HG03460 (cell line): Measurements from ENCODE around the gene STAT5B.
"Not testable (repeated sequence)": the region's sequence is repeated elsewhere in the genome, so short reads cannot be mapped to it uniquely, and the experiment has no call there.

ENCODE experiments used
- ATAC-seq: cut with Tn5 transposase; IDR thresholded peaks from one replicate; pipeline ENCODE4 v1.9.1; 2021; ENCODE audit not compliant: unreplicated experiment

Gene STAT5B

DNA sequence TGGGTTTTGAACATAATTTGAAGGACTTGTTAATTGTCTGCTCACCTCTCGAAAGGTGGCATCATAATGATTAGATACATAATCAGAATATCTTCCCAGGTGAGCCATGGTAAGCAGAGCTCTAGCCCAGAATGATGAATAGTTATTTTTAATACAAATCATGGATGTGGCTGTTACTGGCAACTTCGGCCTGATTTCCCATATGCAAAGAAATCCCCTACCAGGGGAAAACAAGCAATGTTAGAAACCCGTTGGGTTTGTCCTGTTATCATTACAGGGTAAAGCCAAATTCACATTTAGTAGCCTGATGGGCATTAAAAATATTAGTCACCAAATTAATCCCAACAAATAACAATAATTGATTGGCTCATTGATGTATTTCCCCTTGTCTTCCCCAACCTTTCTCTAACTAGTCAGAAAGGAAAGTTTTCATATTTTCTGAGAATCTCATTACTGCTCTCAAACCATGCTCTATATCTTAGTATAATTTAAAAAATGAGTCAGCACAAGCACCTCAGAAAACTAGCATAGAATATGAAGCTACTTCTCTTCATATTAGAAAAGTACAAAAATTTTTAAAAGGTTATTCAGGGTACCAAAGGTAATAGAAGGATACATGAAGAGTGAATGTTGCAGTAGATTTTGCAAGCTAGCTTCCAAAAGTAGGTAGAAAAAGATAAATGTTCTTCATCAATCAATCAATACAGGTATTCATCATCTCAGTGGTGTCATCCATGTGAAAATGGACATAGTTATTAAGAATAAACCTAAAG is 5.0 kb downstream of the STAT5B start:
- no peak for ATAC-seq

DNA sequence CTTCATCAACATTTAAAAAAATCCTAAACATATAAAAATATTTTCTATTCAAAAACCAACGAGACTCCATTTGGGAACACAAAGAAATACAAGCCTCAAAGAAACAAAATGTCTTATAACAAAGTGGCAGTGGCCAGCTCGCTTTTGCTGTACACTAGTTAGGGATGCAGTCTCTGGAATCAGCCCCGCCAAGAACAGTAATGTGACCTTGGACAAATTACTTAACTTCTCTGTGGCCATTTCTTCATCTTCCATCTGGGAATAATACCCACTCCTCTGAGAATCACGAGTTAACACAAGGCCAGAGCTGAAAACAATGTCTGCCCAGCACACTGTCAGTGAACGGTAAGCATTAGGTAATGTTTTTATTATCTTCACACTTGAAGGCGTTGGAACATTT is 5.6 kb downstream of the STAT5B start:
- no peak for ATAC-seq

DNA sequence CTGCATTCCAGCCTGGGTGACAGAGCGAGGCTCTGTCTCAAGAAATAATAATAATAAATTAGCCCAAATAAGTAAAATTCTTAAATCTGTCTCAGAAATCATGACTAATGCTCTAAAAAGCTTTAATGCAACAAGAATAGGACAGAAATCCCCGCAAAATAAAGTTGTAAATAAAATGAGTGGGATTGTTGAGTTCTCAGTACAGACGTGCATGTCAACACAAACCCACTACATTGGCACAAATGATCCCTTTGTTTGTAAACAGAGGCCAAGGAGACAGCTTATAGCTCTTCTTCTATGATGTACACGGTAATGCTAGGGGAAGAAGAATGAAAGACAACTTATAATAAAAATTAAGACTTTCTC is 6.0 kb downstream of the STAT5B start:
- no peak for ATAC-seq

DNA sequence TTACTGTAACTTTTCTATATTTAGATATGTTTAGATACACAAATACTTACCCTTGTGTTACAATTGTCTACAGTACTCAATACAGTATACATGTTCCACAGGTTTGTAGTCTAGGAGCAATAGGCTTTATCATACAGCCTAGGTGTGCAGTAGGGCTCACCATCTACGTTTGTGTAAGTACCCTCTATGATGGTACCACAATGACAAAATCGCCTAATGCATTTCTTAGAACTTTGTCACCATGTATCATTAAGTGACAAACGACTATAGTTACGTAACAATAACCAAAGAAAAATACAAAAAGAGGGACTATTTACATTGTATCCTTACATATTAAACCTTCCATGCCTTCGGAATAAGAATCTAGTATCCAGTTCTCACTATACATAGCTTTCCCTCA is 8.0 kb downstream of the STAT5B start:
- ATAC-seq, result no peak

DNA sequence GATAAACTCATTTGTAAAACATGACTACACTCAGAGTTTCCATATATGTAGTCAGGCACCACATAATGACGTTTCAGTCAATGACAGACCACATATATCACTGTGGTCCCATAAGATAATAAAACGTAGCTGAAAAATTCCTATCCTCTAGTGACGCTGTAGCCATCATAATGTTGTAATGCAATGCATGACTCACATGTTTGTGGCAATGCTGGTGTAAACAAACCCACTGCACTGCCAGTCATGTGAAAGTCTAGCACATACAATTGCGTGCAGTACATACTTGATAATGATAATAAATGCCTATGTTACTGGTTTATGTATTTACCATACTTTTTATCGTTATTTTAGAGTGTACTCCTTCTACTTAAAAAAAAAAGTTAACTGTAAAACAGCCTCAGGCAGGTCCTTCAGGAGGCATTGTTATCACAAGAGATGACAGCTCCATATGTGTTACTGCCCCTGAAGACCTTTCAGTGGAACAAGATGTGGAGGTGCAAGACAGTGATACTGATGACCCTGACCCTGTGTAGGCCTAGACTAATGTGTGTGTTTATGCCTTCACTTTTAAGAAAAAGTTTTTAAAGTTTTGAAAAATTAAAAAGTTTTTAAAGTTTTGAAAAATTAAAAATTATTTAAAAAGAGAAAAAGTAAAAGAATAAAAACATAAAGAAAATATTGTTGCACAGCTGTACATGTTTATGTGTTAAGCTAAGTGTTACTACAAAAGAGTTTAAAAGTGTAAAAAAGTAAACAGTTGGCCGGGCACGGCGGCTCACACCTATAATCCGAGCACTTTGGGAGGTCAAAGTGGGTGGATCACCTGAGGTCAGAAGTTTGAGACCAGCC is 9.0 kb downstream of the STAT5B start:
- ATAC-seq, result no peak

DNA sequence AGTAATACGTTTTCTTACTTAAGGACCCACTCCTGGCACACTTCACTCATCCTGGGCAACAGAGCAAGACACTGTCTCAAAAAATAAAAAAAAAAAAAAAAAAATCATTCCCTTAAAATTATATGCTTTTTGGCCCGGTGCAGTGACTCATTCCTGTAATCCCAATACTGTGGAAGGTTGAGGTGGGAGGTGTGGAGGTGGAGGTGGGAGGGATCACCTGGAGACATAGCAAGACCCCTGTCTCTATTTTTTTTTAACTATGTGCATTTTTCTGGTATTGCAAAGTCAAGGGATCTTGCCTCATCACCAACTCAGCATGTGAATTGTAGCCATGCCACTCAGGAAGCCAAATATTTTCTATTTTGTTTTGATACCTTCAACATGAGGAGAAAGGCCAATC is 9.7 kb downstream of the STAT5B start:
- ATAC-seq, result no peak

DNA sequence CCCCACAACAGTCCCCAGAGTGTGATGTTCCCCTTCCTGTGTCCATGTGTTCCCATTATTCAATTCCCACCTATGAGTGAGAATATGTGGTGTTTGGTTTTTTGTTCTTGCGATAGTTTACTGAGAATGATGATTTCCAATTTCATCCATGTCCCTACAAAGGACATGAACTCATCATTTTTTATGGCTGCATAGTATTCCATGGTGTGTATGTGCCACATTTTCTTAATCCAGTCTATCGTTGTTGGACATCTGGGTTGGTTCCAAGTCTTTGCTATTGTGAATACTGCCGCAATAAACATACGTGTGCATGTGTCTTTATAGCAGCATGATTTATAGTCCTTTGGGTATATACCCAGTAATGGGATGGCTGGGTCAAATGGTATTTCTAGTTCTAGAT is 11.8 kb downstream of the STAT5B start:
- ATAC-seq, result not testable (repeated sequence)

DNA sequence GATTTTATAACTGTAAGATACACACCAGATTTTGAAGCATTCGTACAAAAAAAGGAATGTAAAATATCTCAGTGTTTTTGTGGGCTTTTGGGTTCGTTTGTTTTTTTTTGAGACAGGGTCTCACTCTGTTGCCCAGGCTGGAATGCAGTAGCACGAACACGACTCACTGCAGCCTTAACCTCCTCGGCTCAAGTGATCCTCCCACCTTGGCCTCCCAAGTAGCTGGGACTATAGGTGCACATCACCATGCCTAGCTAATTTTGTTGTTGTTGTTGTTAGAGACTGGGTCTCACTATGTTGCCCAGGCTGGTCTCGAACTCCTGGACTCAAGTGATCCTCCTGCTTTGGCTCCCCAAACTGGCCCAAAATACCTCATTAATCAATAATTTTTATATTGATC is 15.9 kb downstream of the STAT5B start:
- no peak for ATAC-seq

DNA sequence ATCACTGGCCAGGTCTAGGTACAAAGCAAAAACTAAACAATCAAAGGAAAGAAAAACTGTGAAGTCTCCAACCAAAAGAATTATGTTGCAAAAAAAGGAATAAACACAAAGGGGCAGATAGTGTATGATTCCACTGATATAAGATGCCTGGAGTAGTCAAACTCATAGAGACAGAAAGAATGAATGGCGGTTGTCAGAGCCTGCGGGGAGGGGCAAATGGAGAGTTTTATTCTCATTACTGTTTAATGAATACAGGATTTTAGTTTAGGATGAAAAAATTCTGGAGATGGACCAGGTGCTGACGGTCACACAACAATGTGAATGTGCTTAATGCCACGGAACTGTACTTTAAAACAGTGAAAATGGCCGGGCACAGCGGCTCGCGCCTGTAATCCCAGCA is 20.7 kb downstream of the STAT5B start:
- ATAC-seq, result no peak

DNA sequence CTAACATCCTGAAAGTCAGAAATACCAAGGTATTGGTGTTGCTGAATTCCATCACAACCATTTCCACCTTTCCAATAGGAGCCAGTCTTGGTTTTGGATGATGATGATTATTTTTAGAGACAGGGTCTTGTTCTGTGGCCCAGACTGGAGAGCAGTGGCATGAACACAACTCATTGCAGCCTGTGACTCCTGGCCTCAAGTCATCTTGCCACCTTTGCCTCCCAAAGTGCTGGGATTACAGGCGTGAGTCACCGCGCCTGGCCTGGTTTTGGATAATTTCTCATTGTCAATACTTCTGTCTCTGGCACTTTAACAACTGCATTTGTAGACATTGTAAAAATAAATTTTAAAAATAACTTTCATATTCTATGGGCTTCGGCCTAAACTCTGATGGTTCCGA is 22.6 kb downstream of the STAT5B start:
- ATAC-seq, result no peak

DNA sequence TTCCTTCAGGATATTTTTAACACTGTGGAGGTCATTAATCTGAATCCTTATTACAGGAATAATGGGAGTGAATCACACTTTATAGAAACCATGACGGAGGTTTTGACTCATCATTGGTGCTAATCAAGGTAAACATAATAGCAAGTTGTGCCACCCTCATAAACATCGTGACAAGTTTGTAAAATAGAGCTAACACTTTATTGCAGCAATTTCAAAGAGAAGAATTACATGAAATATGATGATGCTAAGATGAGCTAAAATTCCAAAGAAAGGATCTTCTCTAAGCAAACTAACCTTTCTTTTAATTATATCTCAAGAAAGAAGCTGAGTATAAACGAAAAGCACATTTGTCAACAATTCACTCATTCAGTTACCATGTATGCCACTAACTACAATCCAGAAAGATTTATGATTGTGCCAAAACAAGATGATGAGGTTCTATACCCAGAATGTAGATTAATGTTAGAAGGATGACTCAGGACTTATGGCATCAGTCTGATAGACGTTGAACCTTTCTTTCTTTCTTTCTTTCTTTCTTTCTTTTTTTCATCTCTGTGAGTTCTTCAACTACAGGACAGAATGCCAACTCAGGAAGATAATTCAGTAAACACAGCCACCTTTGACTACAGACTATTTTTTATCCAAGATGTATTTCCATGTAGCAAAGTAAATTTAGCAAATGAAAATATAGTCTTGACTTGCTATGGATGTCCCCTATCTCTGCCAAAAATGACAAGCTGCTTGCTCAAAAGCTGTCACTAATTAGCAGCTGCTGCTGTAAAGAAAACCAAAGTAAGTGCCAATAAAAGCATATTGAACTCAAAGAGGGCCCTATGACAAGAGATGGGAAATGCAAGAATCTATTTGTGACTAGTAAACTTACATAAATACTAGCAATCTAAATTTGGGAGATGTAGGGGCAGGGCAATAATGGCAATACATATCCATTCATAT is 23.3 kb downstream of the STAT5B start:
- ATAC-seq, result no peak

DNA sequence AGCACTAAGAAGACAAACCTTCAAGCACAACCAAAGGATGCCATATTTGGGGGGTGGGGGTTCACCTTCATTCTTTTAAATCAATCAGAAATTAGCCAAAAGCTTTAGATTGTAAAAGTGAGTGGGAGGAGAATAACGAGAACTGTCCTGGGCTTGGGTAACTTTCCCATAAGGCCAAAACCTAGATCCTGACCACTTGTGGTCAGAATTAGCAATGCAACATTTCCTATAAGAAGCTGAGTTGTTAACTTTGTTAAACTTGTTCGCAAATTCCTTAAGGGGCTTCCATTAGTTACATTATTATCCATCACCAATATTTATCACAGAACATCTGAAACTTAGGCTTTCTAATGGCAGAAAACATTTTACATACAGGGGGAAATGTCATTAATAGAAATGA is 25.1 kb downstream of the STAT5B start:
- ATAC-seq, result no peak

DNA sequence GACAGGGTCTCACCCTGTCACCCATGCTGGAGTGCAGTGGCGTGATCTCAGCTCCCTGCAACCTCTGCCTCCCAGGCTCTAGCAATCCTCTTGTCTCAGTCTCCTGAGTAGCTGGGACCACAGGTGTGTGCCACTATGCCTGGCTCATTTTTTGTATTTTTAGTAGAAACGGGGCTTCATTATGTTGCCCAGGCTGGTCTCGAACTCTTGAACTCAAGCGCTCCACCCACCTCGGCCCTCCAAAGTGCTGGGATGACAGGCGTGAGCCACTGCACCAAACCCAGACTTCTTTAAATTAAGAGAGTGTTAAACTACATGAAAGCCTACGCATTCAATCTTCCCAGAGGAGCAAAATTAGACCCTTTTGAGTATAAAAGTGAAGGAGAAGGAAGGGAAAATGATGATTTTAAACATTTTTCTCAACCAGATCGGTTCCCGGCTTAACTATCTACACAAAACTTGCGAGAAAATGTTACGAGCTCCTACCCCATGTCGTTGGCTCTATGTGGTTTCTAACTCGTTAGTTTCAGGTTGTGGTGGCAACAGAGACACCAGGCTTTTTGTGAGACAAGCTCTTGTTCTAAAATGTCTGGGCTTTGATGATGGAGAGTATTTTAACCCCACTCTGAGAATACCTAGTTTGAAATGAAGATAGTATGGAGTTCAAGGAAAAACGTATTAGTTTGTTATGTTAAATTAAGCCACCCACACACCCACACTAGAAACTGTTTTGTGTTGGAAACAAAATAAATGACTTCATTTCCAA is 26.3 kb downstream of the STAT5B start:
- ATAC-seq, result no peak

DNA sequence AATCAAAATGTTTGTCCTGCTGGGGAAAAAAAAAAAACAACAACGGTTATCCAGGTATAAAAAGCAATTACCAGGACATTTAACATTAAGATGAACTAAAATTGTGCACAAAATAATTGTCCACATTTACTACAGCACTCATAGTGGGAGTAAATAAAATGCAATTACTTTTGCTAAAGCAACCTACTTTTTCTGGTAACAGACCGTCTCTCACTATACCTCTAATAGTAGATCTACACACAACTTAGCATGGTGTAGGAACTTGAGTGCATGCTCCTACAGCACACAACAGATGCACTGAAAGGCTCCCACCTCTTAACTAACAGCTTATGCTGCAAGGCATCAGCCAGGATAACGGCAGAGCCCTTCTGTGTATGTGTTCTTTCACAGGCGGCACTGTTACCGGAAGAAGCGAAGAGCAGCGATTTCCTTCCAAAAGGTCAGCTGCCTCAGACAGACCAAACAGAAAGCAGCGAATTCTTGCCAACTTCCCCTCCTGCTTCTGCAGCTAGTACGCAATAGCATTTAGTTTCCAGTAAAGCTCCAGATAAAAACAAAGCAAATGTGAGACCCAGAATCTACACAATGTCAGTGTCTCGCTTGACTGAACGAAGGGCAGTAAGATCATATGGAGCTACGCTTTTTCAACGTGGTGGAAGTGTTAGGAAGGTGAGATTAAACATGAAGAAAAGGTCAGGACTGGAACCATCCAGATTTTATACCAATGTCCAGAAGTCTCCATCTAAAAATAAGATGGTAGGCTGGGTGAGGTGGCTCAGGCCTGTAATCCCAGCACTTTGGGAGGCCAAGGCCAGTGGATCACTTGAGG is 27.6 kb downstream of the STAT5B start:
- ATAC-seq, result peak; percentile 79

DNA sequence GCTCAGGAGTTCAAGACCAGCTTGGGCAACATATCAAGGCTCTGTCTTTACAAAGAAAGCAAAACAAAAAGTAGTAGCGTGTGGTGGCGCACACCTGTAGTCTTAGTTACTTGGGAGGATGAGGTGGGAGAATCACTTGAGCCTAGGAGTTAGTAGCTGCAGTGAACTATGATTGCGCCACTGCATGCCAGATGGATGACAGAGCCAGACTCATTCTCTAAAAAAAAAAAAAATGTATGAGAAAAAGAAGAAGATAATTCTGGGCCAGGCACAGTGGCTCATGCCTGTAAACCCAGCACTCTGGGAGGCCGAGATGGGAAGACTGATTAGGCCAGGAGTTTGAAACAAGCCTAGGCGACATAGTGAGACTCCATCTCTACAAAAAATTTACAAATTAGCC is 28.5 kb downstream of the STAT5B start:
- no peak for ATAC-seq

DNA sequence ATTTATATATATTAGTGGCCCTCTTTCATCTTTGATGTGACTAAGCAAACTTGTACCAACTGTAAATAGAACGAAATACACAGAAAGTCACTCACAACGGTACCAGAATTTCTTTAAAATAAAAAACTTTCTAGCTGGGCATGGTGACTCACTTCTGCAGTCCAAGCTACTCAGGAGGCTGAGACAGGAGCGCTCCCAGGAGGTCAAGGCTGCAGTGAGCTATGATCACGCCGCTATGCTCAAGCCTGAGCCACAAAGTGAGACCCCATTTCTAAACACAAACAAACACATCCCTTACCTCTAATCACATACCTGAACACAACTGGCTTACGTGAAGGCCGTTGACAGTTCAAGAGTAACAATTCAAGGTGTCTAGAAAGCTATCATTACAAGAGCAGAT is 29.7 kb downstream of the STAT5B start:
- ATAC-seq, result no peak

DNA sequence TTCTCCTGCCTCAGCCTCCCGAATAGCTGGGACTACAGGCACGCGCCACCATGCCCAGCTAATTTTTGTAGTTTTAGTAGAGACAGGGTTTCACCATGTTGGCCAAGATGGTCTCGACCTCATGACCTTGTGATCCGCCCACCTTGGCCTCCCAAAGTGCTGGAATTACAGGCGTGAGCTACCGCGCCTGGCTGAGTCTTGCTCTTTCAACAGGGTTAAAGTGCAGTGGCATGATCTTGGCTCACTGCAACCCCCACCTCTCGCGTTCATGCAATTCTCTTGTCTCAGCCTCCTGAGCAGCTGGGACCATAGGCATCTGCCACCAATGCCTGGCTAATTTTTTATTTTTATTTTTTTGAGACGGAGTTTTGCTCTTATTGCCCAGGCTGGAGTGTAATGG is 31.0 kb downstream of the STAT5B start:
- ATAC-seq, result not testable (repeated sequence)

DNA sequence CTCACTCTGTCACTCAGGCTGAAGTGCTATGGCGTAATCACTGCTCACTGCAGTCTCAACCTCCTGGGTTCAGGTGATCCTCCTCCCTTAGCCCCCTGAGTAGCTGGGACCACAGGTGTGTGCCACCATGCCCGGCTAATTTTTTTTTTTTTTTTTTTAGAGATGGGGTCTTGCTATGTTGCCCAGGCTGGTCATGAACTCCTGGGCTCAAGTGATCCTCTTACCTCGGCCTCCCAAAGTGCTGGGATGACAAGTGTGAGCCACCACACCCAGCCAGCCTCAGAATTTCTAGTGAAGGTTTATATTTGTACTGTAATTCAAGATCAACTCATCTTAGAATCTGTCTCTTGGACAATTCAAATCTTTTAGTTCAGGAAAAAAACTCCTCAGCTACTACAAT is 32.1 kb downstream of the STAT5B start:
- not testable (repeated sequence) for ATAC-seq

DNA sequence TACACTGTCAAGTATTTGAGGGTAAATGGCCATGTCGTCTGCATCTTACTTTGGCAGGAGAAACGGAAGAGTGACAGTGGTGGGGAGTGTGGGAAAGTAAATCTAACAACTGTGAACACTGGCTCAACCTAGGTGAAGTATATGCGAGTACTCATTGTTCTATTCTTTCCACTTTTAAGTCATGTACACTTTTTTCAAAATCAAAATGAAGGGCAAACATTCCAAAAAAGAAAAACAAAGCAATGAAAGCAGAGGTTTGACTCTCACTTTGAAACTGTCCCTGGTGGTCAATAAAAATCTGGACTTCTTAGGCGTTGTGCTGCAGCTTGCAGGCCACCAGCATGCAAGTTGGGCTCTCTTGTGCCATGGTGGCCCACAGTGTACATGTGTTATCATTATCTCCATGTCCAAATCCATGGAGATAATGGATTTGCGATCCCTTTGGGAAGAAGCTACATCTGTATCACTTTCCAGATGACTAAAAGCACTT is 32.7 kb downstream of the STAT5B start:
- ATAC-seq, result no peak

DNA sequence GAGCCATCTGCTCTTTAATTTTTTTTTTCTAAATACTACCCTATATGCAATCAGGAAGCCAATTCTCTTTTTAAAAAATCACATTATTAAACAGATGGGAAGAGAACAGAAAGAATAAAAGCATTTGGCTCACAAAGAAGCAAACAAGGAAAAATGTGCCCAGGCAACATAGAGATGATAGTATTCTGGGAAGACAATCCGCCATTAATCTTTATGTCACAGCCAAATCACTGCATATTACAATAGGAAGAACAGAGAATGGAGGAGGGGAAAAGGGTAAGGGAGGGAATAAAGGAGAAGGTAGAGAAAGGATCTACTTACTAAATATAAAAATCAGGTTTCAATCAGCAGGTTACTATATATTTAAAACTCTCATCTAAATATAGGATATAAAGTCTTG is 34.3 kb downstream of the STAT5B start:
- ATAC-seq, result no peak
